Measurements from ENCODE around the gene ZNF687.
"Not testable (repeated sequence)": the region's sequence is repeated elsewhere in the genome, so short reads cannot be mapped to it uniquely, and the experiment has no call there.

ZNF687 gene

GRCh38 chr1:151254217-151255213, 27.6 kb upstream of the ZNF687 start, which contains the start of gene PSMD4:
Gene PSMD4, plus strand, starts transcription at chr1:151254734. Its CDS starts 49 bp downstream, at chr1:151254783.
- peaks cover 5% of the 10 kb centered on the region for H3K4me1 ChIP-seq (ENCODE audit: control insufficient read depth, insufficient read depth, low read length)
- H3K4me2 ChIP-seq (ENCODE audit: low read length) = peak within 1 kb of the TSS; percentile 86
- H3K9ac ChIP-seq (ENCODE audit: low read depth, low read length) = peak within 1 kb of the TSS; percentile 82
- H3K27me3 ChIP-seq (ENCODE audit: control insufficient read depth, insufficient read depth, low read length) = no peaks in the 10 kb centered on the region
- H3K36me3 ChIP-seq (ENCODE audit: insufficient read depth, low read length) = peaks cover 14% of the 10 kb centered on the region
- peak within 1 kb of the TSS; percentile 74 for H3K4me3 ChIP-seq (ENCODE audit: low read length)
- no peaks in the 10 kb centered on the region for H3K9me3 ChIP-seq (replicated peaks; ENCODE audit: low read length)

GRCh38 chr1:151255381-151255780, 26.7 kb upstream of the ZNF687 start:
- H3K4me3 ChIP-seq (ENCODE audit: low read length) = peak overlapping the region; percentile 74
- peaks cover 5% of the 10 kb centered on the region for H3K36me3 ChIP-seq (ENCODE audit: insufficient read depth, low read length)
- no peaks in the 10 kb centered on the region for H3K9me3 ChIP-seq (replicated peaks; ENCODE audit: low read length)
- H3K4me1 ChIP-seq (ENCODE audit: control insufficient read depth, insufficient read depth, low read length) = peaks cover 5% of the 10 kb centered on the region
- peak overlapping the region; percentile 82 for H3K9ac ChIP-seq (ENCODE audit: low read depth, low read length)
- peak overlapping the region; percentile 86 for H3K4me2 ChIP-seq (ENCODE audit: low read length)
- H3K27me3 ChIP-seq (ENCODE audit: control insufficient read depth, insufficient read depth, low read length) = no peaks in the 10 kb centered on the region

GRCh38 chr1:151259351-151259750, 22.7 kb upstream of the ZNF687 start:
- H3K27me3 ChIP-seq (ENCODE audit: control insufficient read depth, insufficient read depth, low read length) = no peaks in the 10 kb centered on the region
- peaks cover 5% of the 10 kb centered on the region for H3K4me1 ChIP-seq (ENCODE audit: control insufficient read depth, insufficient read depth, low read length)
- H3K4me2 ChIP-seq (ENCODE audit: low read length) = no peak overlapping the region
- H3K9ac ChIP-seq (ENCODE audit: low read depth, low read length) = no peak overlapping the region
- peaks cover 18% of the 10 kb centered on the region for H3K36me3 ChIP-seq (ENCODE audit: insufficient read depth, low read length)
- H3K4me3 ChIP-seq (ENCODE audit: low read length) = no peak overlapping the region
- no peaks in the 10 kb centered on the region for H3K9me3 ChIP-seq (replicated peaks; ENCODE audit: low read length)

GRCh38 chr1:151265446-151266236, 16.5 kb upstream of the ZNF687 start:
- Histone ChIP-seq H3K9ac (ENCODE audit: low read depth, low read length) (no peak overlapping the region), H3K36me3 (ENCODE audit: insufficient read depth, low read length) (peaks cover 59% of the 10 kb centered on the region), H3K4me3 (ENCODE audit: low read length) (no peak overlapping the region), H3K4me2 (ENCODE audit: low read length) (no peak overlapping the region), H3K27me3 (ENCODE audit: control insufficient read depth, insufficient read depth, low read length) (no peaks in the 10 kb centered on the region), H3K4me1 (ENCODE audit: control insufficient read depth, insufficient read depth, low read length) (no peaks in the 10 kb centered on the region), H3K9me3 (replicated peaks; ENCODE audit: low read length) (no peaks in the 10 kb centered on the region)

- Histone ChIP-seq H3K4me1 (ENCODE audit: control insufficient read depth, insufficient read depth, low read length) (no peaks in the 10 kb centered on the region), H3K4me3 (ENCODE audit: low read length) (no peak overlapping the region), H3K9me3 (replicated peaks; ENCODE audit: low read length) (no peaks in the 10 kb centered on the region), H3K4me2 (ENCODE audit: low read length) (no peak overlapping the region), H3K36me3 (ENCODE audit: insufficient read depth, low read length) (peaks cover 59% of the 10 kb centered on the region), H3K27me3 (ENCODE audit: control insufficient read depth, insufficient read depth, low read length) (no peaks in the 10 kb centered on the region), H3K9ac (ENCODE audit: low read depth, low read length) (no peak overlapping the region)
Measured at GRCh38 chr1:151266315-151266714, 15.8 kb upstream of the ZNF687 start.

DNA sequence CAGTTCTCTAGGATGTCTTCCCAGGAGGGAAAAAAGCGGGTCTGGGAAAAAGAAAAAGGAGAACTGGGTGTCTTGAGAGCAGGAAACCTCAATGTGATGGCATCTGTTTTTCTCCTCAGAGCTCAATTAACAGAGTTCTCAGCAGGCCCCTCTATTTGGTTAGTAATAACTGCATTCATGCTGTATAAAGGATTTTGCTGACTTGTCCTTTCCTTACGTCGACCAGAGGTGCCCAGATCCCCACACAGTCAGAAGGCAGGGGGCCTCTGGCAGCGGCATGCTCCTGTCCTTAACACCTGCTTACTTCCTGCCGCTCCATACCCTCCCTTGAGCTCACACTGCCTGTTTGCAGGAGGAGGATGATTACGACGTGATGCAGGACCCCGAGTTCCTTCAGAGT, 15.3 kb upstream of the ZNF687 start:
- H3K4me3 ChIP-seq (ENCODE audit: low read length) = no peak overlapping the region
- peaks cover 59% of the 10 kb centered on the region for H3K36me3 ChIP-seq (ENCODE audit: insufficient read depth, low read length)
- no peak overlapping the region for H3K9ac ChIP-seq (ENCODE audit: low read depth, low read length)
- H3K9me3 ChIP-seq (replicated peaks; ENCODE audit: low read length) = no peaks in the 10 kb centered on the region
- no peaks in the 10 kb centered on the region for H3K27me3 ChIP-seq (ENCODE audit: control insufficient read depth, insufficient read depth, low read length)
- no peaks in the 10 kb centered on the region for H3K4me1 ChIP-seq (ENCODE audit: control insufficient read depth, insufficient read depth, low read length)
- no peak overlapping the region for H3K4me2 ChIP-seq (ENCODE audit: low read length)

GRCh38 chr1:151267760-151268159, 14.3 kb upstream of the ZNF687 start:
- no peak overlapping the region for H3K9ac ChIP-seq (ENCODE audit: low read depth, low read length)
- no peak overlapping the region for H3K4me2 ChIP-seq (ENCODE audit: low read length)
- no peaks in the 10 kb centered on the region for H3K9me3 ChIP-seq (replicated peaks; ENCODE audit: low read length)
- H3K36me3 ChIP-seq (ENCODE audit: insufficient read depth, low read length) = peaks cover 52% of the 10 kb centered on the region
- H3K27me3 ChIP-seq (ENCODE audit: control insufficient read depth, insufficient read depth, low read length) = no peaks in the 10 kb centered on the region
- H3K4me1 ChIP-seq (ENCODE audit: control insufficient read depth, insufficient read depth, low read length) = no peaks in the 10 kb centered on the region
- no peak overlapping the region for H3K4me3 ChIP-seq (ENCODE audit: low read length)

DNA sequence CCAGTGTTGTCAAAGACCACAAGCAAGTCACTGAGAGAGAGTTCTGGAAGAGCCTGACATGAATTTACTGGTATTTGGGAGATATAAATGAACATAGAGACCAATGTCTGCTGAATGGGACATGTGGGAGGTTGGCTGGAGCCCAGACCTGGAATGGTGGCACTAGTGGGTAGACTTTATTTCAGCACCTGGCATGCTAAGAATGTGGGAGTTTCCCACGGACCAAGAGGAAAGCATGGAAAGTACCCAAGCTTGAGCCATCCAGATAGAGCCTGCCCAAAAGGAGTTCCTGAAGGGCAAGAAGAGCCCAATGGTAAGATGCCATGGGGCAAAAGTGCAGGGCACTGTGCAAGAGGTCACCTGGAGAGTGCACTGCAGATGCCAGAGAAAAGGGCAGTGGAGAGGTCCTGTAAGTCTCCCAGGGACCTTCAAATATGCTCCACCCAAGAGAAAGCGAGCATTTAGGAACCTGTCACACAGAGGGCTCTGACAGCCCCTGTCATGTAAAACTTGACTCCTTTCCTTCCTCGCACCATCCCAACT, 8.1 kb upstream of the ZNF687 start:
- Histone ChIP-seq H3K36me3 (ENCODE audit: insufficient read depth, low read length) (peaks cover 5% of the 10 kb centered on the region), H3K4me1 (ENCODE audit: control insufficient read depth, insufficient read depth, low read length) (no peaks in the 10 kb centered on the region), H3K4me2 (ENCODE audit: low read length) (no peak overlapping the region), H3K27me3 (ENCODE audit: control insufficient read depth, insufficient read depth, low read length) (peaks cover 5% of the 10 kb centered on the region), H3K9me3 (replicated peaks; ENCODE audit: low read length) (no peaks in the 10 kb centered on the region), H3K9ac (ENCODE audit: low read depth, low read length) (no peak overlapping the region), H3K4me3 (ENCODE audit: low read length) (no peak overlapping the region)

DNA sequence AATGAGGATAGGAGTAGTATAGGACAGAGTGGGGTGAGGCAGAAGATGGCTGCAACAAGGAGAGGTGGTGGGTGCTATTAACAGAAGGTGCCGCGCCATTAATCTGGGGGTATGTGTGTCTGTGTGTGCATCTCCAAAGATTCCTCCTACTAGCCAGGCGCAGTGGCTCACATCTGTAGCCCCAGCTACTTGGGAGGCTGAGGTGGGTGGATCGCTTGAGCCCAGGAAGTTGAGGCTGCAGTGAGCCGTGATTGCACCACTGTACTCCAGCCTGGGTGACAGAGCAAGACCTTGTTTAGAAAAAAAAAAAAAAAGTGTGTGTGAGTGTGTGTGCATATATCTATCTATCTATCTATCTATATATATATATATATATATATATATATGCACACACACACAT, 6.8 kb upstream of the ZNF687 start:
- H3K9ac ChIP-seq (ENCODE audit: low read depth, low read length); H3K27me3 ChIP-seq (ENCODE audit: control insufficient read depth, insufficient read depth, low read length); H3K4me2 ChIP-seq (ENCODE audit: low read length); H3K36me3 ChIP-seq (ENCODE audit: insufficient read depth, low read length); H3K4me1 ChIP-seq (ENCODE audit: control insufficient read depth, insufficient read depth, low read length); H3K4me3 ChIP-seq (ENCODE audit: low read length); H3K9me3 ChIP-seq (replicated peaks; ENCODE audit: low read length): not testable (repeated sequence)

- no peak overlapping the region for H3K9ac ChIP-seq (ENCODE audit: low read depth, low read length)
- H3K27me3 ChIP-seq (ENCODE audit: control insufficient read depth, insufficient read depth, low read length) = peaks cover 5% of the 10 kb centered on the region
- H3K9me3 ChIP-seq (replicated peaks; ENCODE audit: low read length) = no peaks in the 10 kb centered on the region
- H3K4me2 ChIP-seq (ENCODE audit: low read length) = no peak overlapping the region
- H3K4me1 ChIP-seq (ENCODE audit: control insufficient read depth, insufficient read depth, low read length) = no peaks in the 10 kb centered on the region
- no peaks in the 10 kb centered on the region for H3K36me3 ChIP-seq (ENCODE audit: insufficient read depth, low read length)
- no peak overlapping the region for H3K4me3 ChIP-seq (ENCODE audit: low read length)
Measured at GRCh38 chr1:151277249-151277648, 4.8 kb upstream of the ZNF687 start.

DNA sequence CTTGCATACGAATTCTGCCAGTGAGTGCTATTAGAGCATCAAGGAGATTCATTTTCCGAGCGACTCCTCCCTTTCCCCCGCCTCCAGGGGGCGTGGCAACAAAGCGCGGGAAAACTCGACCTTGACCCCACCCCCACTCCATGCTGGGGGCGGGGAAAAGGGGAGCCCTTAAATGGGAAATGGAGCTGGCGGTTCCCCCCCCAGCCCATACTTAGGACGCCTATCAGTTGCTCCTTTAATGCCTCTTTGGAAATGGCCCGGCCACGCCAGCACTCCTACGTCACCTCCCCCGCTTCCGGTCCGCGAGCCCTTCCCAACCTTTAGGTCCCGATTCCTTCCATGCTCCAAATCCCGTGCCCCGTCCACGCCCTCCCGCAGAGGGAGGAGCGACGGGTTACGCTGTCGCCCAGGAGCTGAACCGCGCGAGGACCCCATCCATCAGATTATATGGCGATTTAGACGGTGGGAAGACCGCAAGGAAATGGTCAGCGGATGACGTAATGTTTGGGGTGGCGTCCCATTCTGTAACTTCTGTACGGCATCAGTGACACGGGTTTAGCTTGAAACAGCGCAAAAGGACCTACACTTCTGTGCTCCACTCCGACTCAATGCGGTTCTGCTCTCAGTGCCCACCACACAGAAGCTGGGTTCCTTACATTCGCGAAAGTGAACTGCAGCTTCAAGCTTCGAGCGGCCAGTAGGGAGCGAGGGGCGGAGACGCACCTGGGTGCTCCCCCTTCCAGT, 702 bp upstream of the ZNF687 start:
- Histone ChIP-seq H3K4me2 (ENCODE audit: low read length) (peak overlapping the region; percentile 98), H3K36me3 (ENCODE audit: insufficient read depth, low read length) (peaks cover 7% of the 10 kb centered on the region), H3K4me3 (ENCODE audit: low read length) (peak overlapping the region; percentile 95), H3K9me3 (replicated peaks; ENCODE audit: low read length) (no peaks in the 10 kb centered on the region), H3K27me3 (ENCODE audit: control insufficient read depth, insufficient read depth, low read length) (peaks cover 5% of the 10 kb centered on the region), H3K9ac (ENCODE audit: low read depth, low read length) (peak overlapping the region; percentile 88), H3K4me1 (ENCODE audit: control insufficient read depth, insufficient read depth, low read length) (peaks cover 15% of the 10 kb centered on the region)
